Gastrocnemius medialis (tissue), 4 donors: Measurements from ENCODE around the gene SEPHS2. TPM values are rescaled to one million over a fixed set of nuclear protein-coding genes. Genes with fewer than 3 reads are reported as not detected.
"Not testable (repeated sequence)": the region's sequence is repeated elsewhere in the genome, so short reads cannot be mapped to it uniquely, and the experiment has no call there.

Experiments
- ATAC-seq, 2 donors: fragments of 150-250 bp; one replicate each; pipeline ENCODE4 v1.9.1; 2016
- DNase-seq, 2 donors: peaks; one replicate each; pipeline ENCODE4 v3.0.0-alpha.2; 2019
- H3K27ac ChIP-seq, 4 donors: fragments of 200-600 bp; sonication (generic); 1 replicate in 1 of 4; 2 replicates in 3 of 4; pipeline ENCODE4 v1.5.1; 2016 to 2018; ENCODE audit warnings: mild to moderate bottlenecking in 2 of 4, moderate library complexity in 1 of 4
- H3K27me3 ChIP-seq, 3 donors: fragments of 200-600 bp; sonication (generic) in 2 of 3; 1 replicate in 1 of 3; 2 replicates in 2 of 3; pipeline versions ENCODE4 v1.5.1 to v1.6.0; 2016 to 2019; ENCODE audit warnings: mild to moderate bottlenecking in 1 of 3, moderate library complexity in 1 of 3
- H3K36me3 ChIP-seq, 2 donors: fragments of 200-600 bp; sonication (generic) in 1 of 2; one replicate each; pipeline ENCODE4 v1.5.1; 2017 to 2018
- H3K4me1 ChIP-seq, 2 donors: fragments of 200-600 bp; sonication (generic) in 1 of 2; one replicate each; pipeline ENCODE4 v1.5.1; 2016 to 2017; ENCODE audit warnings: mild to moderate bottlenecking in 2 of 2
- H3K4me3 ChIP-seq, 4 donors: fragments of 200-600 bp; sonication (generic) in 3 of 4; 1 replicate in 1 of 4; 2 replicates in 3 of 4; pipeline ENCODE4 v1.5.1; 2016 to 2019; ENCODE audit warnings: mild to moderate bottlenecking in 2 of 4
- H3K9me3 ChIP-seq, 3 donors: fragments of 200-600 bp; sonication (generic) in 2 of 3; 1 replicate in 1 of 3; 2 replicates in 2 of 3; pipeline ENCODE4 v1.5.1; 2016 to 2019
- POLR2A ChIP-seq, 2 donors: fragments of 450-650 bp; IDR thresholded peaks; one replicate each; pipeline ENCODE4 v1.6.1; 2017; ENCODE audit warnings: antibody characterized with exemption in 2 of 2, mild to moderate bottlenecking in 2 of 2, moderate library complexity in 2 of 2
- in situ Hi-C, 4 donors: fragments of 200-750 bp; cut with MboI; loops; one replicate each; pipeline versions ENCODE4 v1.15.0 to v1.8.0; 2017; ENCODE audit warnings: low sequenced_read_pairs in 4 of 4
- intact Hi-C: fragments of 100-400 bp; cut with DNase I; formaldehyde crosslinking; loops from one replicate; pipeline ENCODE4 v1.15.1; 2023; ENCODE audit warnings: low total_unique reads
- total RNA-seq, 4 donors: library from RNA; depleted of rRNA; stranded (reverse); fragments of >200 nt; gene quantifications; one replicate each; pipeline versions ENCODE4 v1.1.0 to v1.2.3, GENCODE V29; 2016
- TF ChIP-seq, protein P1 (sequence below), 5 experiments: fragments of 450-650 bp in 3 of 5; fragments of 200-600 bp in 2 of 5; sonication (generic) in 2 of 5; IDR thresholded peaks in 4 of 5; conservative IDR thresholded peaks in 1 of 5; 1 replicate in 4 of 5; 2 replicates in 1 of 5; pipeline ENCODE4 v1.5.1; 2016 to 2019; ENCODE audit warnings: antibody characterized with exemption in 5 of 5, mild to moderate bottlenecking in 3 of 5, moderate library complexity in 3 of 5

Gene SEPHS2
- total RNA-seq, 4 donors from 2014 or later, result 23.7 to 29.5 (median 27.4) TPM

DNA sequence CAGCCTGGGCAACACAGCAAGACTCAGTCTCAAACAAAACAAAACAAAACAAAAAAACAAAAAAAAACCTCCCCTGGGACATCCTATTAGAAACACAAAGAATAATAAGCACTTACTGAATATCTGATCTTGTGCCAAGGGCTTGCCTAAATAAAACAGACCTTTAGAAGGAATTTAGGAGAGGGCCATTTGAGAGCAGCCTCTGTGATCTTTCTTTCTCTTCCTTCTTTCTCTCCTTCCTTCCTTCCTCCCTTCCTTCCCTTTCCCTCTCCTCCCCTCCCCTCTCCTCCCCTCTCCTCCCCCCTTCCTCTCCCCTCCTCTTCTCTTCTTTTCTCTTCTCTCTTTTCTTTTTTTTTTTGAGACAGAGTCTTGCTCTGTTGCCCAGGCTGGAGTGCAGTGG lies 39.2 kb upstream of the SEPHS2 start:
- no peaks in the 10 kb centered on the region for H3K36me3 ChIP-seq
- intact Hi-C loops, result loop anchor here (10.0 kb wide), 1 partner anchor 70 kb away; the partner anchor contains the start of gene ZNF764

DNA sequence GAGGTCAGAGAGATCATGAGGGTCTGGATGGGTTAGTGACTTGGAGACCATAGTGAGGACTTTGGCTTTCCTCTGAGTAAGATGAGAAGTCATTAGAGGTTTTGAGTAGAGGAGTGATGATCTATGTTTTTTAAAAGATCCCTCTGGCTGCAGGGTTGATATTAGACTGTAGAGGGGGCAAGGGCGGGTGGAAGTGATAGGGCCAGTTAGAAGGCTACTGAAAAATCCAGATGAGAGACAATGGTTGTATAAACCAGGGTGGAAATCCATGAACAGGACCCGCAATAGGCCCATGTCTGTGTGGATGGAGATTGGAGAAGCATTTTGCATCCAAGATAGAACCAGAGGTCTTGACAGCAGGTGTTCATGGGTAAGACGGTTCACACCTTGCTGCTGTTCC lies 36.7 kb upstream of the SEPHS2 start:
- DNase-seq (no peak), ATAC-seq (no peak)
- intact Hi-C loops, result loop anchor here (10.0 kb wide), 1 partner anchor 72 kb away; the partner anchor contains the start of gene ZNF764
- no peaks in the 10 kb centered on the region for H3K27me3 ChIP-seq
- no peak overlapping the region for H3K27ac ChIP-seq
- H3K4me1 ChIP-seq, result peaks cover 3 to 7% of the 10 kb centered on the region in 2 donors
- no peak overlapping the region for H3K4me3 ChIP-seq
- TF ChIP-seq, protein P1, sequence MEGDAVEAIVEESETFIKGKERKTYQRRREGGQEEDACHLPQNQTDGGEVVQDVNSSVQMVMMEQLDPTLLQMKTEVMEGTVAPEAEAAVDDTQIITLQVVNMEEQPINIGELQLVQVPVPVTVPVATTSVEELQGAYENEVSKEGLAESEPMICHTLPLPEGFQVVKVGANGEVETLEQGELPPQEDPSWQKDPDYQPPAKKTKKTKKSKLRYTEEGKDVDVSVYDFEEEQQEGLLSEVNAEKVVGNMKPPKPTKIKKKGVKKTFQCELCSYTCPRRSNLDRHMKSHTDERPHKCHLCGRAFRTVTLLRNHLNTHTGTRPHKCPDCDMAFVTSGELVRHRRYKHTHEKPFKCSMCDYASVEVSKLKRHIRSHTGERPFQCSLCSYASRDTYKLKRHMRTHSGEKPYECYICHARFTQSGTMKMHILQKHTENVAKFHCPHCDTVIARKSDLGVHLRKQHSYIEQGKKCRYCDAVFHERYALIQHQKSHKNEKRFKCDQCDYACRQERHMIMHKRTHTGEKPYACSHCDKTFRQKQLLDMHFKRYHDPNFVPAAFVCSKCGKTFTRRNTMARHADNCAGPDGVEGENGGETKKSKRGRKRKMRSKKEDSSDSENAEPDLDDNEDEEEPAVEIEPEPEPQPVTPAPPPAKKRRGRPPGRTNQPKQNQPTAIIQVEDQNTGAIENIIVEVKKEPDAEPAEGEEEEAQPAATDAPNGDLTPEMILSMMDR (IDR thresholded peaks at IDR 0.05 in 4 of 5, conservative IDR thresholded peaks at IDR 0.05 in 1 of 5), result no peak
- no peak for TF ChIP-seq POLR2A (IDR thresholded peaks at IDR 0.05)
- in situ Hi-C loops, result no loop called here
- H3K36me3 ChIP-seq, result no peaks in the 10 kb centered on the region
- H3K9me3 ChIP-seq, result no peaks in the 10 kb centered on the region

More for the DNA sequence above, 39.2 kb upstream of the SEPHS2 start:
- peak overlapping the region in 1 of 4 donors; percentile 73 for H3K27ac ChIP-seq
- H3K4me1 ChIP-seq, result peaks cover 3 to 7% of the 10 kb centered on the region in 2 donors
- no peak for TF ChIP-seq POLR2A (IDR thresholded peaks at IDR 0.05)
- TF ChIP-seq, protein P1 (IDR thresholded peaks at IDR 0.05 in 4 of 5, conservative IDR thresholded peaks at IDR 0.05 in 1 of 5), result no peak
- DNase-seq, result no peak
- H3K4me3 ChIP-seq, result no peak overlapping the region
- no peak for ATAC-seq
- in situ Hi-C loops, result no loop called here
- no peaks in the 10 kb centered on the region for H3K27me3 ChIP-seq
- no peaks in the 10 kb centered on the region for H3K9me3 ChIP-seq

DNA sequence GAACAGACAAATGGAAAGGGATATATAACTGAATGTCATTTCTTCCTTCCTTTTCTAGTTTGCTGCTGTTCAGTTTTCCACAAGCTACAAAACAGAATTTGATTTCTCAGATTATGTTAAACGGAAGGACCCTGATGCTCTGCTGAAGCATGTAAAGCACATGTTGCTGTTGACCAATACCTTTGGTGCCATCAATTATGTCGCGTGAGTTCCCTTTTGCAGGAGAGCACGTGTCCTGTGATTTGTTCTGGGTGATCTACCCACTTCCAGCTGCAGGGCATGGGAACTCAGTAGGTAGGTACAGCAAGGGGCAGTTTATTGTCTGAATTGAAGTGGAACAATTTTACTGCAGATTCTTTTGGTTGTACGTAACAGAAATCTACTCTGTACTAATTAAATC lies 35.7 kb upstream of the SEPHS2 start:
- Histone ChIP-seq H3K27ac (no peak overlapping the region), H3K27me3 (no peaks in the 10 kb centered on the region), H3K4me1 (peaks cover 3 to 7% of the 10 kb centered on the region in 2 donors), H3K9me3 (no peaks in the 10 kb centered on the region), H3K36me3 (no peaks in the 10 kb centered on the region), H3K4me3 (no peak overlapping the region)
- TF ChIP-seq, protein P1 (IDR thresholded peaks at IDR 0.05 in 4 of 5, conservative IDR thresholded peaks at IDR 0.05 in 1 of 5), result no peak
- no peak for TF ChIP-seq POLR2A (IDR thresholded peaks at IDR 0.05)
- intact Hi-C loops (loop anchor here (10.0 kb wide), 1 partner anchor 73 kb away; the partner anchor contains the start of gene ZNF764), in situ Hi-C loops (no loop called here)
- ATAC-seq, result no peak
- no peak for DNase-seq

DNA sequence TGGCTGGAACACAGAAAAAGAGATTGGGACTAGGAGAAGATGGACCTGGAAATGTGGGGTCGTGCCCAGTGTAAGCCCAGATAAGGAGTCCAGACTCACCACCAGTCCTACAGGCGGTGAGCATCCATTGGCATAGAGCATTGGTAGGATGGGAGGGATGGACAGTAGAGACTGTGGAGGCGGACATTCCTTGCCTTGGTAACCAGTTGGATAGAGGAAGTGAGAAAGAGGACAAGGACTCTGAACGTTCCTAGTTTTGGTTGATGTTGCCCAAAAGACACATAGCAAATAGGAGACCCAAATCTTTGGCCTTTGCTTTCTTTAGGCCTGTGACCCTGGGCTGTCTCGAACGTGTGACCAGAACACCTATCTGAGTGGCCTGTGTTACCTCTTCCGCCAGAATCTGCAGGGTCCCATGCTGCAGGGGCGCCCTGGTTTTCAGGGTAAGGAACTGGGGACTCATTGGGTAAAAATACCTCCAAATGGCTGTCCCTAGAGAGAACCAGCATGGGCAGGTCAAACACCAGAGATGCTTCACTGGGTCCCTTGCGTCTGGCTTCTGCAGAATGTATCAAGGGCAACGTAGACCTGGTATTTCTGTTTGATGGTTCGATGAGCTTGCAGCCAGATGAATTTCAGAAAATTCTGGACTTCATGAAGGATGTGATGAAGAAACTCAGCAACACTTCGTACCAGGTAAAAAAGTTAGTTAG lies 33.2 kb upstream of the SEPHS2 start:
- Histone ChIP-seq H3K36me3 (no peaks in the 10 kb centered on the region), H3K9me3 (no peaks in the 10 kb centered on the region), H3K4me1 (no peaks in the 10 kb centered on the region), H3K27ac (no peak overlapping the region), H3K27me3 (peaks cover 7 to 13% (median 10%) of the 10 kb centered on the region in 3 donors), H3K4me3 (no peak overlapping the region)
- intact Hi-C loops, result no loop called here
- in situ Hi-C loops, result no loop called here
- DNase-seq, result no peak
- TF ChIP-seq POLR2A (IDR thresholded peaks at IDR 0.05), result no peak
- TF ChIP-seq, protein P1 (IDR thresholded peaks at IDR 0.05 in 4 of 5, conservative IDR thresholded peaks at IDR 0.05 in 1 of 5), result no peak
- ATAC-seq, result no peak

DNA sequence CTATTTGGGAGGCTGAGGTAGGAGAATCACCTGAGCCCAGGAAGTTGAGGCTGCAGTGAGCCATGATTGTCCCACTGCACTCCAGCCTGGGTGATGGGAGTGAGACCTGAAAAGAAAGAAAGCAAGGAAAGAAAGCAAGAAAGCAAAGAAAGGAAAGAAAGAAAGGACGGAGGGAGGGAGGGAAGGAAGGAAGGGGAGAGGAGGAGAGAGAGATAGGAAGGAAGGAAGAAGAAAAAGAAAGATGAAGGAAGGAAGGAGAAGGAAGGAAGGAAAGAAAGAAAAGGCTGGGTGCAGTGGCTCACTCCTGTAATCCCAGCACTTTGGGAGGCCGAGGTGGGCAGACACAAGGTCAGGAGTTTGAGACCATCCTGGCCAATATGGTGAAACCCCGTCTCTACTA lies 32.1 kb upstream of the SEPHS2 start:
- H3K4me1 ChIP-seq, in situ Hi-C loops, H3K4me3 ChIP-seq, DNase-seq, ATAC-seq, intact Hi-C loops, H3K36me3 ChIP-seq, H3K27ac ChIP-seq, H3K9me3 ChIP-seq: not testable (repeated sequence)
- H3K27me3 ChIP-seq, result peaks cover 16 to 20% (median 18%) of the 10 kb centered on the region in 3 donors
